PC-3 (cell line): ENCODE measurements around the gene DIS3L2. TPM values are rescaled to one million over a fixed set of nuclear protein-coding genes. Genes with fewer than 3 reads are reported as not detected.

Experiments
- ATAC-seq: fragments of 200-7000 bp; cut with Tn5 transposase; 2 replicates; pipeline ENCODE4 v1.9.1; 2020; ENCODE audit warnings: mild to moderate bottlenecking, moderate library complexity
- BruUV-seq: library from RNA; stranded (reverse); fragments of 400-500 nt; replicated peaks from 2 replicates; lab custom pipeline; 2021; lab: Mats Ljungman, UMichigan
- CTCF ChIA-PET: fragments of 300-600 bp; sonication (Branson Sonifier 250); formaldehyde crosslinking; loops from one replicate; lab custom pipeline; 2022; ENCODE audit warnings: antibody characterized with exemption; lab: Charles Lee
- POLR2A ChIA-PET: fragments of 300-600 bp; sonication (Branson Sonifier 250); formaldehyde crosslinking; loops from one replicate; lab custom pipeline; 2022; ENCODE audit warnings: antibody characterized with exemption; ENCODE audit not compliant: unreplicated experiment; lab: Charles Lee
- DNase-seq: peaks from one replicate; pipeline ENCODE4 v3.0.0-alpha.2; 2015
- H2AFZ ChIP-seq: fragments of 300-600 bp; sonication (generic); 2 replicates; pipeline ENCODE4 v1.6.0; 2016; ENCODE audit warnings: antibody characterized with exemption, low read length
- H3F3A ChIP-seq: fragments of 300-600 bp; sonication (generic); one replicate; pipeline ENCODE4 v1.6.0; 2017; ENCODE audit warnings: antibody characterized with exemption, low read length, control low read depth, mild to moderate bottlenecking; ENCODE audit not compliant: unreplicated experiment
- H3K27ac ChIP-seq: fragments of 300-600 bp; sonication (generic); 2 replicates; pipeline ENCODE4 v1.5.1; 2016; ENCODE audit warnings: mild to moderate bottlenecking, low read length
- H3K27me3 ChIP-seq: fragments of 300-600 bp; sonication (generic); 2 replicates; pipeline ENCODE4 v1.6.1; 2016; ENCODE audit warnings: low read length, mixed read lengths
- H3K36me3 ChIP-seq: fragments of 300-600 bp; sonication (generic); 2 replicates; pipeline ENCODE4 v1.6.1; 2016; ENCODE audit warnings: low read depth, mixed run types, low read length, mixed read lengths
- H3K4me1 ChIP-seq: fragments of 300-600 bp; sonication (generic); 2 replicates; pipeline ENCODE4 v1.5.1; 2016; ENCODE audit warnings: low read length; ENCODE audit not compliant: insufficient read depth
- H3K4me2 ChIP-seq: fragments of 300-600 bp; sonication (generic); 2 replicates; pipeline ENCODE4 v1.6.0; 2016; ENCODE audit warnings: low read length
- H3K4me3 ChIP-seq: fragments of 300-600 bp; sonication (generic); 2 replicates; pipeline ENCODE4 v1.5.1; 2016; ENCODE audit warnings: mild to moderate bottlenecking, low read length, mixed read lengths
- H3K79me2 ChIP-seq: fragments of 300-600 bp; sonication (generic); 2 replicates; pipeline ENCODE4 v1.6.1; 2017; ENCODE audit warnings: low read length, mixed read lengths
- H3K9ac ChIP-seq: fragments of 300-600 bp; sonication (generic); 2 replicates; pipeline ENCODE4 v1.6.0; 2016; ENCODE audit warnings: mild to moderate bottlenecking, low read length
- H3K9me2 ChIP-seq: fragments of 300-600 bp; sonication (generic); replicated peaks from 2 replicates; pipeline ENCODE4 v1.6.1; 2016; ENCODE audit warnings: mixed run types, low read length, mixed read lengths
- H3K9me3 ChIP-seq: fragments of 300-600 bp; sonication (generic); 2 replicates; pipeline ENCODE4 v1.6.1; 2016; ENCODE audit warnings: low read length, mixed read lengths
- H4K20me1 ChIP-seq: fragments of 300-600 bp; sonication (generic); 2 replicates; pipeline ENCODE4 v1.6.1; 2016; ENCODE audit warnings: low read length, mixed read lengths
- EZH2 ChIP-seq: fragments of 300-600 bp; sonication (generic); IDR thresholded peaks from one replicate; pipeline ENCODE4 v1.6.1; 2017; ENCODE audit warnings: antibody characterized with exemption, mild to moderate bottlenecking, low read length; ENCODE audit not compliant: unreplicated experiment
- EZH2phosphoT487 ChIP-seq: fragments of 300-600 bp; sonication (generic); IDR thresholded peaks from 2 replicates; pipeline ENCODE4 v1.6.1; 2018; ENCODE audit warnings: mild to moderate bottlenecking, antibody characterized with exemption, low read length, borderline replicate concordance
- intact Hi-C: fragments of 100-400 bp; cut with micrococcal nuclease; formaldehyde crosslinking; loops from 2 replicates; pipeline ENCODE4 v1.9.0; 2023
- total RNA-seq: library from RNA; depleted of rRNA; stranded (reverse); fragments of >200 nt; gene quantifications from 2 replicates; pipeline ENCODE4 v1.2.3, GENCODE V29; 2014
- TF ChIP-seq, protein P1 (sequence below): fragments of 300-600 bp; sonication (generic); conservative IDR thresholded peaks from 2 replicates; pipeline ENCODE4 v1.5.1; 2017; ENCODE audit warnings: antibody characterized with exemption, low read depth, mild to moderate bottlenecking, low read length

Gene DIS3L2
- total RNA-seq, 1 experiment from 2014 or later = 22.8 TPM

DNA sequence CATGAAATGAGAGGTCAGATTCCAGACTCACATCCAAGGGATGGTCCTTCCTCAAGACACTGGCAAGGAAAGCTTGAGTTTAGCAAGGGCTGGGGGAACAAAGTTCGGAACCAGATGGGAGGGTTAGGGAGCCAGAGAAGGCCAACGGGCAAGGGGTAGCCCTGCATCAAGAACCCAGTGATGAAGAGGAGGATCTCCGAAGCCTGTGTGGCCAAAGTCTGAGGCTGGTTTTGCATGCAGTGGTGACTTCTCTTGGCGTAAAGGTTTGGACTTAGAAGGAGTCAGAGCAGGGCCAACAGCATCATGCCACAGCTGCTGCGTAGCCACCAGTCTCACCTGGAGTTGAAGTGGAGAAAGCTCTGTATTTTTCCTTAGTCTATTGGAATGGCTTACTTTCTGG lies 293.5 kb downstream of the DIS3L2 start:
- no peaks in the 10 kb centered on the region for H3K9me3 ChIP-seq
- no peaks in the 10 kb centered on the region for H3F3A ChIP-seq
- peaks cover 6% of the 10 kb centered on the region for H3K4me1 ChIP-seq
- no peak overlapping the region for H3K9ac ChIP-seq
- BruUV-seq = no TSS peak
- H3K4me2 ChIP-seq = no peak overlapping the region
- intact Hi-C loops = no loop called here
- H4K20me1 ChIP-seq = no peaks in the 10 kb centered on the region
- H3K27ac ChIP-seq = no peak overlapping the region
- ChIA-PET POLR2A (no interaction called here), CTCF (no interaction called here)
- ATAC-seq (no peak), DNase-seq (no peak)
- no peak overlapping the region for H3K4me3 ChIP-seq
- no peaks in the 10 kb centered on the region for H3K36me3 ChIP-seq
- no peak for TF ChIP-seq EZH2phosphoT487
- TF ChIP-seq EZH2 = no peak
- TF ChIP-seq, protein P1, sequence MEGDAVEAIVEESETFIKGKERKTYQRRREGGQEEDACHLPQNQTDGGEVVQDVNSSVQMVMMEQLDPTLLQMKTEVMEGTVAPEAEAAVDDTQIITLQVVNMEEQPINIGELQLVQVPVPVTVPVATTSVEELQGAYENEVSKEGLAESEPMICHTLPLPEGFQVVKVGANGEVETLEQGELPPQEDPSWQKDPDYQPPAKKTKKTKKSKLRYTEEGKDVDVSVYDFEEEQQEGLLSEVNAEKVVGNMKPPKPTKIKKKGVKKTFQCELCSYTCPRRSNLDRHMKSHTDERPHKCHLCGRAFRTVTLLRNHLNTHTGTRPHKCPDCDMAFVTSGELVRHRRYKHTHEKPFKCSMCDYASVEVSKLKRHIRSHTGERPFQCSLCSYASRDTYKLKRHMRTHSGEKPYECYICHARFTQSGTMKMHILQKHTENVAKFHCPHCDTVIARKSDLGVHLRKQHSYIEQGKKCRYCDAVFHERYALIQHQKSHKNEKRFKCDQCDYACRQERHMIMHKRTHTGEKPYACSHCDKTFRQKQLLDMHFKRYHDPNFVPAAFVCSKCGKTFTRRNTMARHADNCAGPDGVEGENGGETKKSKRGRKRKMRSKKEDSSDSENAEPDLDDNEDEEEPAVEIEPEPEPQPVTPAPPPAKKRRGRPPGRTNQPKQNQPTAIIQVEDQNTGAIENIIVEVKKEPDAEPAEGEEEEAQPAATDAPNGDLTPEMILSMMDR = no peak
- no peaks in the 10 kb centered on the region for H3K9me2 ChIP-seq
- H3K79me2 ChIP-seq = no peaks in the 10 kb centered on the region
- no peaks in the 10 kb centered on the region for H3K27me3 ChIP-seq
- no peak overlapping the region for H2AFZ ChIP-seq

DNA sequence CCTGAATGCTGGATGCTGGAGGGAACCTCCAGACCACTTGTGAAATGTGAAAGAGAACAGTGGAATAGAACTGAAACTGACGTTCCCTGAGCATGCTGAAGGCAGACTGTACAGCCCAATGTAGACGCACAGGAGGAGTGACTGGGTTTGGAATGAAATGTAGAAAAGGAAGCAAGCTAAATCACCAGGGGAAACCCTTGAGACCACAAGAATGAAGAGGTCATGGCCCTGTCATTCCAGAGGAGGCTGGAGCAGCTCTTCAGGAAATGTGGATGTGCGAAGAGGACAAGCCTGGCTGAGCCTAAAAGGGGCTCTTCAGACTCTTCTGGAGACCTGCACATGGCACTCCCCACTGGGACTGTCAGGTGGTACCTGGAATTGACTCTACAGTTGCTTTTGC lies 298.6 kb downstream of the DIS3L2 start:
- TF ChIP-seq, protein P1 = no peak
- TF ChIP-seq EZH2phosphoT487 (no peak), EZH2 (no peak)
- BruUV-seq = no TSS peak
- H3K4me1 ChIP-seq = peaks cover 7% of the 10 kb centered on the region
- no peak overlapping the region for H2AFZ ChIP-seq
- peak; percentile 93 for ATAC-seq
- no peaks in the 10 kb centered on the region for H3K27me3 ChIP-seq
- H3K27ac ChIP-seq = no peak overlapping the region
- intact Hi-C loops = no loop called here
- H3K9ac ChIP-seq = no peak overlapping the region
- no peaks in the 10 kb centered on the region for H3K9me3 ChIP-seq
- H3K4me3 ChIP-seq = no peak overlapping the region
- H4K20me1 ChIP-seq = no peaks in the 10 kb centered on the region
- ChIA-PET CTCF (no interaction called here), POLR2A (no interaction called here)
- H3K9me2 ChIP-seq = no peaks in the 10 kb centered on the region
- peak; percentile 73 for DNase-seq
- H3F3A ChIP-seq = no peaks in the 10 kb centered on the region
- H3K36me3 ChIP-seq = no peaks in the 10 kb centered on the region
- H3K4me2 ChIP-seq = no peak overlapping the region
- no peaks in the 10 kb centered on the region for H3K79me2 ChIP-seq

DNA sequence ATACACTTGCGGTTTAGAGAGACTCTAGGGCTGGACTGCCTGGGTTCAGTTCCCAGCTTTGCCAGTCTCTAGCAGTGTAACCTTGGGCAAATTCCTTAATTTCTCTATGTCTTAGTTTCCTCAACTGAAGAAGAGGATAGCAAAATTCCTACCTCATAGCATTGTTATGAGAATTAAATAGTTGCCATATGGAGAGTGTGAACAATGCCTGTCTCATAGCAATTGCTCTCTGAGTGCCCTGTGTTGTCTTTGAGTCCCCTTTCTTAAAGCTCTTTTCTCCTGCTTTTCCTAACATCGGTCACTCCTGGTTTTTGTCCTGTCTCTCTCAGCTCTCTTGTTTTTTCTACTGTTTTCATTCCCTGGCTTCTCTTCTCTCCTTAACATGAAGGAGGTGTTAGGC lies 300.3 kb downstream of the DIS3L2 start:
- intact Hi-C loops = no loop called here
- Histone ChIP-seq H3K9ac (no peak overlapping the region), H3K4me2 (no peak overlapping the region), H3K27ac (no peak overlapping the region), H2AFZ (no peak overlapping the region), H4K20me1 (no peaks in the 10 kb centered on the region), H3K79me2 (no peaks in the 10 kb centered on the region), H3F3A (no peaks in the 10 kb centered on the region), H3K9me3 (no peaks in the 10 kb centered on the region), H3K27me3 (no peaks in the 10 kb centered on the region), H3K4me3 (no peak overlapping the region), H3K36me3 (no peaks in the 10 kb centered on the region), H3K4me1 (peaks cover 7% of the 10 kb centered on the region), H3K9me2 (no peaks in the 10 kb centered on the region)
- no TSS peak for BruUV-seq
- DNase-seq (no peak), ATAC-seq (no peak)
- TF ChIP-seq EZH2phosphoT487 (no peak), EZH2 (no peak)
- TF ChIP-seq, protein P1 = no peak
- ChIA-PET CTCF (no interaction called here), POLR2A (no interaction called here)
